ENCODE data around the gene SMIM45.

The SMIM45 gene

GRCh38 chr22:41951898-41952474 lies at the start of gene SMIM45:
SMIM45 (plus strand) TSS chr22:41952150.
- DNase-seq = no peak

GRCh38 chr22:41902932-41903421 lies 49.0 kb upstream of the SMIM45 start:
- DNase-seq = no peak

- DNase-seq = no peak
These were observed 47.2 kb upstream of the SMIM45 start for GRCh38 chr22:41904450-41905410.

GRCh38 chr22:41905411-41906202 lies 46.3 kb upstream of the SMIM45 start:
- no peak for DNase-seq

GRCh38 chr22:41906822-41907221 lies 45.1 kb upstream of the SMIM45 start:
- no peak for DNase-seq

- no peak for DNase-seq
These were observed 44.2 kb upstream of the SMIM45 start for GRCh38 chr22:41907436-41908401.

- DNase-seq = peak; percentile 28
These were observed 43.3 kb upstream of the SMIM45 start for GRCh38 chr22:41908411-41909309.

- DNase-seq = no peak
These were observed 42.5 kb upstream of the SMIM45 start for GRCh38 chr22:41909310-41910049.

- no peak for DNase-seq
These were observed 41.6 kb upstream of the SMIM45 start for GRCh38 chr22:41910050-41911000.

GRCh38 chr22:41911001-41911611 lies 40.8 kb upstream of the SMIM45 start:
- DNase-seq = no peak

- DNase-seq = no peak
These were observed 39.5 kb upstream of the SMIM45 start for GRCh38 chr22:41912338-41913039.

GRCh38 chr22:41913040-41913719 lies 38.8 kb upstream of the SMIM45 start:
- no peak for DNase-seq

GRCh38 chr22:41913842-41914534 lies 38.0 kb upstream of the SMIM45 start:
- DNase-seq = no peak

- DNase-seq = no peak
These were observed 37.3 kb upstream of the SMIM45 start for GRCh38 chr22:41914611-41915034.

- DNase-seq = peak; percentile 36
These were observed 36.7 kb upstream of the SMIM45 start, which contains the start of gene SHISA8 for GRCh38 chr22:41915035-41915785. SHISA8 (minus strand) TSS chr22:41915074; CDS start chr22:41914667, 407 bp downstream.
